Uterus (tissue), 2 donors: ENCODE results near the gene CHERP.

Experiments used
- CTCF ChIP-seq, 4 experiments: fragments of 200-600 bp in 2 of 4; fragments of 450-650 bp in 2 of 4; sonication (generic) in 2 of 4; IDR thresholded peaks; one replicate each; pipeline ENCODE4 v1.5.1; 2016 to 2019; ENCODE audit warnings: antibody characterized with exemption in 4 of 4, mild to moderate bottlenecking in 2 of 4, moderate library complexity in 1 of 4
- POLR2A ChIP-seq, 2 donors: fragments of 450-650 bp; IDR thresholded peaks; one replicate each; pipeline ENCODE4 v1.6.1; 2016; ENCODE audit warnings: antibody characterized with exemption in 2 of 2, mild to moderate bottlenecking in 1 of 2, moderate library complexity in 1 of 2

GRCh38 chr19:16506961-16507360 lies 35.3 kb downstream of the CHERP start:
- TF ChIP-seq CTCF (IDR thresholded peaks at IDR 0.05), result no peak
- TF ChIP-seq POLR2A (IDR thresholded peaks at IDR 0.05), result no peak
